ENCODE measurements around the gene RBMS2. TPM values are rescaled to one million over a fixed set of nuclear protein-coding genes. Genes with fewer than 3 reads are reported as not detected.
"Not testable (repeated sequence)": the region's sequence is repeated elsewhere in the genome, so short reads cannot be mapped to it uniquely, and the experiment has no call there.

The RBMS2 gene
- total RNA-seq, 2 experiments from 2014 or later, result 10.3 to 14.5 TPM

- H3K27me3 Mint-ChIP-seq, result peaks cover 37% of the 10 kb centered on the region
- H3K36me3 Mint-ChIP-seq; H3K9me3 Mint-ChIP-seq; H3K4me3 Mint-ChIP-seq; POLR2A ChIA-PET; H3K27ac Mint-ChIP-seq; DNase-seq; H3K4me1 Mint-ChIP-seq; ATAC-seq (ENCODE audit: low read depth): not testable (repeated sequence)
Observed at GRCh38 chr12:56494106-56494415, 27.6 kb upstream of the RBMS2 start.

- DNase-seq; H3K36me3 Mint-ChIP-seq; H3K27ac Mint-ChIP-seq; ATAC-seq (ENCODE audit: low read depth); H3K4me1 Mint-ChIP-seq; H3K9me3 Mint-ChIP-seq; H3K4me3 Mint-ChIP-seq; POLR2A ChIA-PET: not testable (repeated sequence)
- peaks cover 33% of the 10 kb centered on the region for H3K27me3 Mint-ChIP-seq
Observed at GRCh38 chr12:56494481-56494880, 27.1 kb upstream of the RBMS2 start.

GRCh38 chr12:56496704-56497103 is 24.9 kb upstream of the RBMS2 start:
- H3K4me1 Mint-ChIP-seq; ATAC-seq (ENCODE audit: low read depth); POLR2A ChIA-PET; H3K36me3 Mint-ChIP-seq; H3K27ac Mint-ChIP-seq; H3K9me3 Mint-ChIP-seq: not testable (repeated sequence)
- Mint-ChIP-seq H3K27me3 (peaks cover 10% of the 10 kb centered on the region), H3K4me3 (peak overlapping the region; percentile 25)
- DNase-seq, result peak; percentile 39

DNA sequence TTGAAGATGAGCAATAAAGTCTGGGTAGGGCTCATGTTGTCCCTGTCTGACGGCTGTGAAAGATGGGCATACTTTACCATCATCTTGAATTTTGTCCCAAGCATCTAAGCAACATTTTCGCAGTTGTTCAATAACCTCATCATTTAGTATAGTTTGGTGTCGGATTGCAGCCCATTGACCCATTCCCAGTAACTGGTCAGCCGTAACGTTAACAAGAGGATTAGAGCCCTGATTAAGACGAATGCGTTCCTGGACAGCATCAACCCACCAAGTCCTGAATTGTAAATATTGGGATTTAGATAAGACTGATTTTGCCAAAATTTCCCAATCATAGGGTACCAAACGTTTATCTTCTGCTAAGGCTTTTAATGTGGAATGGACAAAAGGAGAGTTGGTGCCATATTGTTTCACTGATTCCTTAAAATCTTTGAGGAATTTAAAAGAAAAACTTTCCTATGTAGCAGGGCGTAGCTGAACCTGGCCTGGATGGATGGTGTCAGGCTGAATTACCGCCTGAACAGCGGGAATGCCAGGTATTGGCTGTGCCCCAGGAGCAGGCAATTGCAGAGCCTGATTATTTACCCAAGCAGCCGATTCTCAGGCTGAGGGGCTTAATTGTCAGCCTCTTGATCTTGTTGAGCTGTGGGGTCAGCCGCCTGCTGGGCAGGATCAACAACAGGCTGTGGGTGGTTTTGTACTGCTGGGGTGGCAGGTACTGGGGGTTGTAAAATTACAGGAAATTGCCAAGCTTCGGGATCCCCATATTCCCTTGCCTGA is 23.3 kb upstream of the RBMS2 start:
- H3K27ac Mint-ChIP-seq; H3K4me3 Mint-ChIP-seq; ATAC-seq (ENCODE audit: low read depth); H3K27me3 Mint-ChIP-seq; DNase-seq; H3K36me3 Mint-ChIP-seq; H3K9me3 Mint-ChIP-seq; H3K4me1 Mint-ChIP-seq; POLR2A ChIA-PET: not testable (repeated sequence)

GRCh38 chr12:56499452-56499851 is 22.2 kb upstream of the RBMS2 start:
- H3K36me3 Mint-ChIP-seq; H3K27me3 Mint-ChIP-seq; H3K4me1 Mint-ChIP-seq; DNase-seq; H3K4me3 Mint-ChIP-seq; H3K27ac Mint-ChIP-seq; H3K9me3 Mint-ChIP-seq; POLR2A ChIA-PET; ATAC-seq (ENCODE audit: low read depth): not testable (repeated sequence)

GRCh38 chr12:56499879-56500278 is 21.7 kb upstream of the RBMS2 start:
- H3K27ac Mint-ChIP-seq, DNase-seq: not testable (repeated sequence)

GRCh38 chr12:56510786-56511185 is 10.8 kb upstream of the RBMS2 start:
- Mint-ChIP-seq H3K9me3 (no peaks in the 10 kb centered on the region), H3K27me3 (peaks cover 5% of the 10 kb centered on the region), H3K4me3 (no peak overlapping the region), H3K4me1 (peaks cover 3% of the 10 kb centered on the region), H3K27ac (no peak overlapping the region), H3K36me3 (no peaks in the 10 kb centered on the region)
- POLR2A ChIA-PET, result no interaction called here
- no peak for ATAC-seq (ENCODE audit: low read depth)
- DNase-seq, result no peak

More at GRCh38 chr12:56499879-56500278, 21.7 kb upstream of the RBMS2 start:
- ATAC-seq (ENCODE audit: low read depth); POLR2A ChIA-PET; H3K4me3 Mint-ChIP-seq; H3K27me3 Mint-ChIP-seq; H3K9me3 Mint-ChIP-seq; H3K4me1 Mint-ChIP-seq; H3K36me3 Mint-ChIP-seq: not testable (repeated sequence)

GRCh38 chr12:56514014-56514318 is 7.7 kb upstream of the RBMS2 start:
- POLR2A ChIA-PET, result interaction anchor here (1.0 to 1.3 kb wide), 2 partner anchors 120 to 123 kb away, joined by 3 read pairs; no protein-coding TSS in a partner anchor
- H3K9me3 Mint-ChIP-seq; H3K36me3 Mint-ChIP-seq; H3K4me1 Mint-ChIP-seq; H3K4me3 Mint-ChIP-seq; DNase-seq; H3K27ac Mint-ChIP-seq; H3K27me3 Mint-ChIP-seq; ATAC-seq (ENCODE audit: low read depth): not testable (repeated sequence)

DNA sequence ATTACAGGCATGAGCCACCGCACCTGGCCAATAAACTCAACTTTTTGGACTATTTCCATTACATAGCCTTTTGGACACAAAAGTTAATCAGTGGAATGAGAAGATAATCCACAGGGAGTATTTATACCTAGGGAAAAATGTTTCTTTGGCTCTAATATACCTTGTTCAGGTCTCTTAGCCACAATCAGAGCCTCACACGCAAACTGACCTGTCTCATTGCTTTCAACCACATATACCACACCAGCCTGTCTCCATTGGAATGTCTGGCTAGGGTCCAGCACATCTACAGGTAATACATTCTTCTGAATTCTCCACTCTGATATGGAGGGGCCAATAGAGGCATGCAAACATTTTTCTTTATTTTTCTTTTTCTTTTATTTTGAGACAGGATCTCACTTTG is 3.8 kb upstream of the RBMS2 start:
- ATAC-seq (ENCODE audit: low read depth) (no peak), DNase-seq (no peak)
- H3K27me3 Mint-ChIP-seq, result no peaks in the 10 kb centered on the region
- no peak overlapping the region for H3K27ac Mint-ChIP-seq
- POLR2A ChIA-PET, result no interaction called here
- H3K4me3 Mint-ChIP-seq, result no peak overlapping the region
- H3K36me3 Mint-ChIP-seq, result no peaks in the 10 kb centered on the region
- no peaks in the 10 kb centered on the region for H3K9me3 Mint-ChIP-seq
- H3K4me1 Mint-ChIP-seq, result peaks cover 26% of the 10 kb centered on the region

DNA sequence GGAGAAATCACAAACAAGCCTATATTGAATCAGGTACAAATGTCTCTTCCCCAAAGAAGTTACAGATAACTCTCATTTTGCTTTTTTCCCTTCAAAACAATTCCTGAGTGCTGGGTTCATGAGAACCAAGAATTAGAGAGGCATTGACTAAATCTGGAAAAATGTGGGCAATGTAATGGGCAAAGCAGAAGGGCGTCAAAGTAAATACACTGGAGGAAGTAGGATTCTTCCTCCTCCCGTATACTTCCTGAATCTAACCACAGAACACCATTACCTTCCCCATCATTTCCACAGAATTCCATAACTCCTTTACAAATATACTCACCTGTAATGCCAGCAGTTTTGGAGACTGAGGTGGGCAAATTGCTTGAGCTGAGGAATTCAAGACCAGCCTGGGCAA is 3.0 kb upstream of the RBMS2 start:
- ATAC-seq (ENCODE audit: low read depth) (no peak), DNase-seq (no peak)
- Mint-ChIP-seq H3K4me3 (no peak overlapping the region), H3K4me1 (peaks cover 29% of the 10 kb centered on the region), H3K9me3 (no peaks in the 10 kb centered on the region), H3K36me3 (no peaks in the 10 kb centered on the region), H3K27ac (no peak overlapping the region), H3K27me3 (no peaks in the 10 kb centered on the region)
- POLR2A ChIA-PET, result no interaction called here

- ATAC-seq (ENCODE audit: low read depth), result no peak
- H3K4me1 Mint-ChIP-seq, result peaks cover 30% of the 10 kb centered on the region
- no peak for DNase-seq
- POLR2A ChIA-PET, result no interaction called here
- no peak overlapping the region for H3K27ac Mint-ChIP-seq
- H3K27me3 Mint-ChIP-seq, result no peaks in the 10 kb centered on the region
- no peaks in the 10 kb centered on the region for H3K9me3 Mint-ChIP-seq
- no peaks in the 10 kb centered on the region for H3K36me3 Mint-ChIP-seq
- no peak overlapping the region for H3K4me3 Mint-ChIP-seq
Observed at GRCh38 chr12:56520048-56520447, 1.6 kb upstream of the RBMS2 start.

- Mint-ChIP-seq H3K9me3 (no peaks in the 10 kb centered on the region), H3K4me1 (peaks cover 30% of the 10 kb centered on the region), H3K4me3 (peak overlapping the region; percentile 91), H3K27me3 (no peaks in the 10 kb centered on the region), H3K36me3 (no peaks in the 10 kb centered on the region), H3K27ac (peak overlapping the region; percentile 48)
- POLR2A ChIA-PET, result interaction anchor here (0.6 to 3.1 kb wide), 4 partner anchors 10 to 109 kb away, joined by 3 to 14 read pairs (median 4); partner anchors contain the start of gene BAZ2A
- DNase-seq (no peak), ATAC-seq (ENCODE audit: low read depth) (no peak)
Observed at GRCh38 chr12:56520506-56520905, 1.1 kb upstream of the RBMS2 start.

- H3K27ac Mint-ChIP-seq, result peak overlapping the region; percentile 88
- H3K4me3 Mint-ChIP-seq, result peak overlapping the region; percentile 91
- no peaks in the 10 kb centered on the region for H3K27me3 Mint-ChIP-seq
- DNase-seq (no peak), ATAC-seq (ENCODE audit: low read depth) (peak; percentile 43)
- POLR2A ChIA-PET, result interaction anchor here (0.6 to 3.1 kb wide), 10 partner anchors 9 to 591 kb away, joined by 3 to 14 read pairs (median 3); partner anchors contain the start of genes BAZ2A, PTGES3 and SPRYD4
- H3K9me3 Mint-ChIP-seq, result no peaks in the 10 kb centered on the region
- H3K36me3 Mint-ChIP-seq, result no peaks in the 10 kb centered on the region
- H3K4me1 Mint-ChIP-seq, result peaks cover 30% of the 10 kb centered on the region
Observed at GRCh38 chr12:56521209-56521589, 421 bp upstream of the RBMS2 start.

- Mint-ChIP-seq H3K27ac (peak overlapping the region; percentile 88), H3K4me1 (peaks cover 30% of the 10 kb centered on the region), H3K4me3 (peak overlapping the region; percentile 91), H3K9me3 (no peaks in the 10 kb centered on the region), H3K36me3 (no peaks in the 10 kb centered on the region), H3K27me3 (no peaks in the 10 kb centered on the region)
- POLR2A ChIA-PET, result interaction anchor here (1.5 to 3.1 kb wide), 3 partner anchors 67 to 166 kb away, joined by 4 to 14 read pairs (median 5); partner anchors contain the start of genes BAZ2A and PTGES3
- no peak for ATAC-seq (ENCODE audit: low read depth)
- DNase-seq, result no peak
Observed at GRCh38 chr12:56522411-56523193, 982 bp downstream of the RBMS2 start.
